H1 (cell line): Measurements from ENCODE around the gene PDK2. TPM values are rescaled to one million over a fixed set of nuclear protein-coding genes. Genes with fewer than 3 reads are reported as not detected.

ENCODE experiments used
- CTCF ChIA-PET: fragments of 300-600 bp; sonication (Branson Sonifier 250); formaldehyde crosslinking; loops from one replicate; lab custom pipeline; 2021; ENCODE audit not compliant: partially characterized antibody; lab: Charles Lee
- POLR2A ChIA-PET: fragments of 300-600 bp; sonication (Branson Sonifier 250); formaldehyde crosslinking; loops from one replicate; lab custom pipeline; 2021; ENCODE audit warnings: inconsistent platforms; ENCODE audit not compliant: partially characterized antibody; lab: Charles Lee
- DNase-seq, 2 experiments: peaks; one replicate each; pipeline versions ENCODE4 v3.0.0 to v3.0.0-alpha.2; 2010 to 2022; ENCODE audit warnings: low spot score in 2 of 2, low read depth in 1 of 2, mixed read lengths in 1 of 2
- FAIRE-seq: peaks from 2 replicates; lab custom pipeline; 2011; peaks lifted over from hg19 to GRCh38; lab: Jason Lieb, UNC
- H2AFZ ChIP-seq: 2 replicates; pipeline ENCODE4 v1.8.1; 2012; ENCODE audit warnings: low read length, inconsistent platforms
- H2AK5ac ChIP-seq: 2 replicates; pipeline ENCODE4 v1.6.1; 2013; ENCODE audit warnings: low read depth, low read length
- H2BK120ac ChIP-seq: replicated peaks from 2 replicates; pipeline ENCODE3; 2013; ENCODE audit warnings: low read depth, low read length, inconsistent platforms
- H2BK12ac ChIP-seq: 2 replicates; pipeline ENCODE4 v1.6.1; 2013; ENCODE audit warnings: low read depth, low read length
- H2BK15ac ChIP-seq: 2 replicates; pipeline ENCODE4 v1.6.1; 2013; ENCODE audit warnings: low read length
- H2BK20ac ChIP-seq: 2 replicates; pipeline ENCODE4 v1.6.1; 2013; ENCODE audit warnings: low read length
- H2BK5ac ChIP-seq: 2 replicates; pipeline ENCODE4 v1.6.1; 2013; ENCODE audit warnings: low read depth, low read length
- H3K14ac ChIP-seq: 2 replicates; pipeline ENCODE4 v1.6.1; 2013; ENCODE audit warnings: inconsistent platforms; ENCODE audit not compliant: insufficient read length
- H3K18ac ChIP-seq: 2 replicates; pipeline ENCODE4 v1.6.1; 2013; ENCODE audit warnings: low read length; ENCODE audit errors: extremely low read depth
- H3K23ac ChIP-seq: 2 replicates; pipeline ENCODE4 v1.6.1; 2013; ENCODE audit warnings: inconsistent platforms; ENCODE audit not compliant: insufficient read length
- H3K23me2 ChIP-seq: 2 replicates; pipeline ENCODE4 v1.6.1; 2013; ENCODE audit warnings: low read depth, low read length
- H3K27ac ChIP-seq: 2 replicates; pipeline ENCODE4 v1.6.1; 2011; ENCODE audit warnings: low read depth, low read length, inconsistent platforms
- H3K27me3 ChIP-seq, 4 experiments: replicated peaks in 1 of 4; 1 replicate in 1 of 4; 2 replicates in 3 of 4; pipeline versions ENCODE4 v1.6.1 to v1.8.1; 2011 to 2013; ENCODE audit warnings: low read length in 3 of 4, mild to moderate bottlenecking in 3 of 4, inconsistent platforms in 2 of 4, mixed read lengths in 2 of 4, moderate library complexity in 1 of 4; ENCODE audit not compliant: control insufficient read depth in 3 of 4, insufficient read depth in 3 of 4; ENCODE audit errors: extremely low read depth in 1 of 4
- H3K36me3 ChIP-seq, 4 experiments: 2 replicates each; pipeline versions ENCODE4 v1.6.1 to v1.8.1; 2011 to 2013; ENCODE audit warnings: mild to moderate bottlenecking in 4 of 4, low read length in 3 of 4, moderate library complexity in 2 of 4, control low read depth in 1 of 4, inconsistent platforms in 1 of 4; ENCODE audit not compliant: insufficient read depth in 4 of 4, control insufficient read depth in 2 of 4
- H3K4ac ChIP-seq: replicated peaks from 2 replicates; pipeline ENCODE3; 2013; ENCODE audit warnings: low read length, low read depth, mixed read lengths, inconsistent platforms; ENCODE audit not compliant: insufficient read length
- H3K4me1 ChIP-seq, 4 experiments: replicated peaks in 1 of 4; 1 replicate in 1 of 4; 2 replicates in 3 of 4; pipeline versions ENCODE4 v1.6.1 to v1.8.1; 2011 to 2013; ENCODE audit warnings: low read length in 3 of 4, inconsistent platforms in 2 of 4, mixed read lengths in 1 of 4; ENCODE audit not compliant: insufficient read depth in 4 of 4, control insufficient read depth in 3 of 4
- H3K4me2 ChIP-seq, 2 experiments: 2 replicates each; pipeline versions ENCODE4 v1.6.1 to v1.8.1; 2011 to 2013; ENCODE audit warnings: low read depth in 2 of 2, low read length in 2 of 2, control low read depth in 1 of 2, inconsistent platforms in 1 of 2, mild to moderate bottlenecking in 1 of 2; ENCODE audit not compliant: insufficient read depth in 1 of 2
- H3K4me3 ChIP-seq, 4 experiments: fragments of 200-600, 300-600 bp in 1 of 4; sonication (generic), shearing (Covaris generic), sonication (Bioruptor Twin) in 1 of 4; 2 replicates each; pipeline versions ENCODE4 v1.5.1 to v1.8.1; 2011 to 2016; ENCODE audit warnings: low read length in 4 of 4, low read depth in 3 of 4, control low read depth in 2 of 4, inconsistent platforms in 2 of 4, mild to moderate bottlenecking in 2 of 4, mixed read lengths in 1 of 4, moderate library complexity in 1 of 4; ENCODE audit not compliant: insufficient read depth in 2 of 4; ENCODE audit errors: extremely low read depth in 1 of 4
- H3K56ac ChIP-seq: replicated peaks from 2 replicates; pipeline ENCODE3; 2013; ENCODE audit warnings: low read depth, mild to moderate bottlenecking, mixed read lengths, low read length, inconsistent platforms; ENCODE audit not compliant: insufficient read length
- H3K79me1 ChIP-seq: 2 replicates; pipeline ENCODE4 v1.6.1; 2013; ENCODE audit warnings: low read depth, low read length, control low read depth
- H3K79me2 ChIP-seq, 2 experiments: 2 replicates each; pipeline versions ENCODE4 v1.6.1 to v1.8.1; 2012 to 2013; ENCODE audit warnings: low read length in 2 of 2, mild to moderate bottlenecking in 2 of 2, inconsistent platforms in 1 of 2; ENCODE audit not compliant: insufficient read depth in 2 of 2, control insufficient read depth in 1 of 2
- H3K9ac ChIP-seq, 4 experiments: replicated peaks in 1 of 4; 1 replicate in 1 of 4; 2 replicates in 3 of 4; pipeline versions ENCODE4 v1.6.1 to v1.8.1; 2011 to 2013; ENCODE audit warnings: low read depth in 3 of 4, low read length in 3 of 4, control low read depth in 2 of 4, mild to moderate bottlenecking in 2 of 4, moderate library complexity in 2 of 4, inconsistent platforms in 1 of 4; ENCODE audit errors: extremely low read depth in 1 of 4
- H3K9me3 ChIP-seq, 2 experiments: 2 replicates each; pipeline versions ENCODE4 v1.6.1 to v1.8.1; 2012 to 2013; ENCODE audit warnings: mild to moderate bottlenecking in 2 of 2, moderate library complexity in 2 of 2, control low read depth in 1 of 2, inconsistent platforms in 1 of 2, low read depth in 1 of 2, low read length in 1 of 2, mixed read lengths in 1 of 2; ENCODE audit not compliant: insufficient read depth in 2 of 2
- H4K20me1 ChIP-seq, 2 experiments: replicated peaks in 1 of 2; 2 replicates each; pipeline versions ENCODE3 to v1.8.1; 2011 to 2013; ENCODE audit warnings: inconsistent platforms in 2 of 2, low read length in 2 of 2, mild to moderate bottlenecking in 1 of 2; ENCODE audit not compliant: insufficient read depth in 2 of 2, control insufficient read depth in 1 of 2
- H4K5ac ChIP-seq: 2 replicates; pipeline ENCODE4 v1.6.1; 2013; ENCODE audit warnings: low read length, low read depth, mixed read lengths, inconsistent platforms; ENCODE audit not compliant: insufficient read length
- H4K8ac ChIP-seq: 2 replicates; pipeline ENCODE4 v1.8.0; 2013; ENCODE audit warnings: mild to moderate bottlenecking, moderate library complexity, low read length, inconsistent platforms; ENCODE audit not compliant: insufficient read depth; ENCODE audit errors: extremely low read depth
- H4K91ac ChIP-seq: replicated peaks from 2 replicates; pipeline ENCODE3; 2013; ENCODE audit warnings: low read length, mixed read lengths, inconsistent platforms; ENCODE audit not compliant: insufficient read length
- BCL11A ChIP-seq, 2 experiments: IDR thresholded peaks; one replicate each; pipeline ENCODE4 v1.6.1; 2011; ENCODE audit warnings: low read depth in 2 of 2, low read length in 2 of 2, mild to moderate bottlenecking in 2 of 2
- BRCA1 ChIP-seq: IDR thresholded peaks from 2 replicates; pipeline ENCODE4 v1.6.1; 2012; ENCODE audit warnings: low read depth, low read length, improper control_type of control experiment
- EP300 ChIP-seq, 2 experiments: IDR thresholded peaks; 1 replicate in 1 of 2; 2 replicates in 1 of 2; pipeline ENCODE4 v1.6.1; 2011 to 2012; ENCODE audit warnings: low read depth in 2 of 2, low read length in 2 of 2, mild to moderate bottlenecking in 2 of 2, borderline replicate concordance in 1 of 2, inconsistent platforms in 1 of 2, moderate library complexity in 1 of 2
- FOSL1 ChIP-seq: IDR thresholded peaks from 2 replicates; pipeline ENCODE4 v1.6.1; 2011; ENCODE audit warnings: mild to moderate bottlenecking, low read depth, low read length, moderate library complexity; ENCODE audit not compliant: insufficient read depth
- POLR2AphosphoS5 ChIP-seq: IDR thresholded peaks from 2 replicates; pipeline ENCODE4 v1.6.1; 2011; ENCODE audit warnings: low read depth, low read length
- SIRT6 ChIP-seq: IDR thresholded peaks from one replicate; pipeline ENCODE4 v1.7.1; 2012; ENCODE audit warnings: low read length, inconsistent platforms
- WGBS, 2 experiments: shearing (Covaris generic) in 1 of 2; methylation state at CpG; one replicate each; pipeline versions ENCODE4 v1.1.6 to v1.1.7; 2013 to 2015; ENCODE audit warnings: low lambda C conversion rate in 2 of 2, mixed read lengths in 2 of 2, inconsistent platforms in 1 of 2, low coverage in 1 of 2, missing lambda C conversion rate in 1 of 2; ENCODE audit not compliant: insufficient replicate concordance in 2 of 2, insufficient coverage in 1 of 2, insufficient read length in 1 of 2; ENCODE audit errors: extremely low coverage in 1 of 2, missing lambda C conversion rate in 1 of 2; 5-methylcytosine and 5-hydroxymethylcytosine counted together
- polyA plus RNA-seq, 7 experiments: library from polyadenylated mRNA; depleted of rRNA in 3 of 7; stranded (reverse) in 5 of 7; unstranded in 2 of 7; fragments of >200 nt in 5 of 7; fragments of 200-250 nt in 2 of 7; gene quantifications; 1 replicate in 5 of 7; 2 replicates in 1 of 7; 4 replicates in 1 of 7; pipeline versions ENCODE4 v1.2.1 to v1.2.3, GENCODE V29; 2011 to 2013; ENCODE audit warnings: missing spikeins in 2 of 7, mixed read lengths in 2 of 7
- total RNA-seq: library from RNA; stranded (reverse); fragmentation: NEBNext Ultra II Directional; extraction: Animal tissue kit (Norgen Biotek cat#: 25700); gene quantifications from 2 replicates; pipeline ENCODE4 v1.2.1, GENCODE V29; 2021

Gene PDK2
- total and polyA plus RNA-seq, 2 of the 8 experiments (the other 6 are each of a cell fraction or from before 2014, with no cell fraction given) = 18.3 to 121 TPM

- H4K8ac ChIP-seq = no peak overlapping the region
- peaks cover 0 to 4% of the 10 kb centered on the region in 2 experiments; a peak in 1 of 4 replicates for H3K79me2 ChIP-seq
- H2AK5ac ChIP-seq = no peak overlapping the region
- no peak overlapping the region for H4K5ac ChIP-seq
- no peak overlapping the region for H3K14ac ChIP-seq
- H2BK15ac ChIP-seq = no peak overlapping the region
- POLR2A ChIA-PET = interaction anchor here (1.8 kb wide), 1 partner anchor 14 kb away, joined by 5 read pairs; no protein-coding TSS in a partner anchor
- no peak overlapping the region for H3K27ac ChIP-seq
- CTCF ChIA-PET = interaction anchor here (1.3 to 15.7 kb wide), 7 partner anchors 11 to 67 kb away, joined by 3 to 412 read pairs (median 7); partner anchors contain the start of gene SGCA
- no peak overlapping the region for H4K91ac ChIP-seq
- H3K27me3 ChIP-seq = peaks cover 0 to 3% (median 0%) of the 10 kb centered on the region in 4 experiments; a peak in 4 of 7 replicates
- no peak overlapping the region for H2BK120ac ChIP-seq
- H4K20me1 ChIP-seq = no peaks in the 10 kb centered on the region
- no peak overlapping the region for H2BK12ac ChIP-seq
- no peak overlapping the region for H3K4me2 ChIP-seq
- FAIRE-seq (no peak), DNase-seq (no peak)
- no peak overlapping the region for H3K9ac ChIP-seq
- TF ChIP-seq EP300 (IDR thresholded peaks at IDR 0.05; ENCODE audit: borderline replicate concordance in 1 of 2, low read depth in 2 of 2, low read length in 2 of 2) (no peak), BRCA1 (no peak), SIRT6 (no peak), BCL11A (IDR thresholded peaks at IDR 0.05; ENCODE audit: low read depth in 2 of 2, low read length in 2 of 2) (no peak), POLR2AphosphoS5 (no peak), FOSL1 (no peak)
- H3K4me3 ChIP-seq = no peak overlapping the region
- H3K56ac ChIP-seq = no peak overlapping the region
- H3K23ac ChIP-seq = no peak overlapping the region
- no peak overlapping the region for H3K18ac ChIP-seq
- WGBS, 2 experiments = 93% methylated on average over 4 of the region's 4 CpGs; no CpG with 5 or more reads in 1 of the 2 experiments
- no peak overlapping the region for H2AFZ ChIP-seq
- peaks cover 17% of the 10 kb centered on the region for H3K23me2 ChIP-seq
- no peak overlapping the region for H2BK5ac ChIP-seq
- peaks cover 3% of the 10 kb centered on the region for H3K79me1 ChIP-seq
- H3K4me1 ChIP-seq = peaks cover 0 to 25% (median 17%) of the 10 kb centered on the region in 4 experiments; a peak in 6 of 7 replicates
- H3K36me3 ChIP-seq = peaks cover 0 to 9% (median 0%) of the 10 kb centered on the region in 4 experiments; a peak in 1 of 8 replicates
- H3K9me3 ChIP-seq = no peaks in the 10 kb centered on the region
- H3K4ac ChIP-seq = no peak overlapping the region
- no peak overlapping the region for H2BK20ac ChIP-seq
Measured at GRCh38 chr17:50097926-50098325, 2.8 kb downstream of the PDK2 start.
